Kidney (tissue), 14 donors: ENCODE measurements around the gene SULT2B1. TPM values are rescaled to one million over a fixed set of nuclear protein-coding genes. Genes with fewer than 3 reads are reported as not detected.

Source experiments
- DNase-seq, 5 donors: peaks; one replicate each; pipeline ENCODE4 v3.0.0-alpha.2; 2013 to 2020
- FAIRE-seq: peaks from 2 replicates; lab custom pipeline; 2012; peaks lifted over from hg19 to GRCh38; lab: Jason Lieb, UNC
- H3K27ac ChIP-seq, 2 donors: one replicate each; pipeline ENCODE4 v1.7.0; 2013; ENCODE audit warnings: low read depth in 2 of 2, low read length in 2 of 2, inconsistent platforms in 1 of 2
- H3K27me3 ChIP-seq: one replicate; pipeline ENCODE4 v1.7.1; 2013; ENCODE audit warnings: low read length, inconsistent platforms; ENCODE audit not compliant: control insufficient read depth, insufficient read depth
- H3K36me3 ChIP-seq, 3 donors: one replicate each; pipeline versions ENCODE4 v1.7.0 to v1.7.1; 2013; ENCODE audit warnings: low read length in 3 of 3, control low read depth in 1 of 3, inconsistent platforms in 1 of 3; ENCODE audit not compliant: insufficient read depth in 3 of 3, control insufficient read depth in 2 of 3
- H3K4me1 ChIP-seq, 3 donors: one replicate each; pipeline versions ENCODE4 v1.7.0 to v1.7.1; 2013; ENCODE audit warnings: low read length in 3 of 3, inconsistent platforms in 1 of 3, low read depth in 1 of 3; ENCODE audit not compliant: control insufficient read depth in 2 of 3, insufficient read depth in 2 of 3
- H3K4me3 ChIP-seq, 3 donors: one replicate each; pipeline versions ENCODE4 v1.7.0 to v1.8.1; 2013; ENCODE audit warnings: low read length in 3 of 3, control low read depth in 1 of 3, inconsistent platforms in 1 of 3
- H3K9ac ChIP-seq, 3 donors: one replicate each; pipeline versions ENCODE4 v1.7.0 to v1.7.1; 2013; ENCODE audit warnings: low read length in 3 of 3, control low read depth in 1 of 3, inconsistent platforms in 1 of 3
- H3K9me3 ChIP-seq, 3 donors: one replicate each; pipeline versions ENCODE4 v1.7.0 to v1.7.1; 2013; ENCODE audit warnings: low read length in 3 of 3, control low read depth in 1 of 3, inconsistent platforms in 1 of 3; ENCODE audit not compliant: control insufficient read depth in 2 of 3, insufficient read depth in 1 of 3
- CTCF ChIP-seq: IDR thresholded peaks from 3 replicates; pipeline ENCODE4 v1.5.1; 2012; ENCODE audit warnings: mild to moderate bottlenecking, moderate library complexity, borderline replicate concordance; ENCODE audit not compliant: insufficient read depth; ENCODE audit errors: extremely low read depth
- intact Hi-C: fragments of 100-400 bp; cut with DNase I; formaldehyde crosslinking; loops from one replicate; pipeline ENCODE4 v1.11.1; 2022
- polyA plus RNA-seq: library from polyadenylated mRNA; stranded (reverse); fragments of 350-450 nt; fragmentation: Illumina TruSeq; extraction: RNeasy Lipid Tissue Mini Kit (QIAGEN cat#74804); gene quantifications from one replicate; pipeline ENCODE4 v1.2.3, GENCODE V29; 2014; ENCODE audit warnings: low read depth, low replicate concordance; ENCODE audit not compliant: insufficient read depth
- total RNA-seq: library from RNA; stranded (reverse); fragmentation: NEBNext Ultra II Directional; extraction: Animal tissue kit (Norgen Biotek cat#: 25700); gene quantifications from one replicate; pipeline ENCODE4 v1.2.1, GENCODE V29; 2021
- donor health status: control.
- donor health status: control.
- donor health status: control.
- donor health status: control.
- donor health status: control.
- donor health status: DM: yes; HTN: yes; CAD: no.
- donor health status: Normal renal cell carcinoma (clear cell type).

Gene SULT2B1
- total and polyA plus RNA-seq, 2 donors from 2014 or later: 2.3 TPM

- Histone ChIP-seq H3K4me3 (no peak overlapping the region), H3K27me3 (no peaks in the 10 kb centered on the region), H3K36me3 (peaks cover 0 to 18% (median 11%) of the 10 kb centered on the region in 3 donors), H3K27ac (no peak overlapping the region), H3K9ac (no peak overlapping the region), H3K9me3 (no peaks in the 10 kb centered on the region), H3K4me1 (peaks cover 0 to 16% (median 9%) of the 10 kb centered on the region in 3 donors)
- intact Hi-C loops: no loop called here
- FAIRE-seq (no peak), DNase-seq (peak in 1 of 5 donors; percentile 50)
- TF ChIP-seq CTCF: no peak
These were observed 61.3 kb downstream of the SULT2B1 start for GRCh38 chr19:48613024-48613851.

GRCh38 chr19:48613852-48614435, 62.0 kb downstream of the SULT2B1 start:
- no peak overlapping the region for H3K27ac ChIP-seq
- no peak for DNase-seq
- no peaks in the 10 kb centered on the region for H3K9me3 ChIP-seq
- no peak overlapping the region for H3K9ac ChIP-seq
- intact Hi-C loops: no loop called here
- no peak for TF ChIP-seq CTCF
- H3K36me3 ChIP-seq: peaks cover 0 to 18% (median 11%) of the 10 kb centered on the region in 3 donors
- no peak overlapping the region for H3K4me3 ChIP-seq
- H3K4me1 ChIP-seq: peaks cover 0 to 18% (median 9%) of the 10 kb centered on the region in 3 donors
- no peak for FAIRE-seq
- no peaks in the 10 kb centered on the region for H3K27me3 ChIP-seq

- Histone ChIP-seq H3K27me3 (no peaks in the 10 kb centered on the region), H3K36me3 (peaks cover 0 to 18% (median 11%) of the 10 kb centered on the region in 3 donors), H3K27ac (no peak within 1 kb of the TSS), H3K9ac (no peak within 1 kb of the TSS), H3K4me1 (peaks cover 0 to 18% (median 9%) of the 10 kb centered on the region in 3 donors), H3K4me3 (no peak within 1 kb of the TSS), H3K9me3 (no peaks in the 10 kb centered on the region)
- DNase-seq (peak in 2 of 5 donors; percentile 76 to 92), FAIRE-seq (no peak)
- intact Hi-C loops: no loop called here
- TF ChIP-seq CTCF: no peak
These were observed 62.7 kb downstream of the SULT2B1 start, which contains the start of gene FAM83E for GRCh38 chr19:48614436-48615230. Gene FAM83E, minus strand, starts transcription at chr19:48615076. Its CDS starts 1,704 bp downstream, at chr19:48613372.
